NT2/D1 (cell line): Measurements from ENCODE around the gene PISD.

Experiments used
- DNase-seq: peaks from one replicate; pipeline ENCODE4 v3.0.0-alpha.2; 2011; ENCODE audit warnings: low read depth, low spot score
- H3K27me3 ChIP-seq: 2 replicates; pipeline ENCODE4 v1.6.0; 2011; ENCODE audit warnings: mild to moderate bottlenecking; ENCODE audit not compliant: insufficient read length, insufficient read depth
- H3K36me3 ChIP-seq: 2 replicates; pipeline ENCODE4 v1.6.1; 2011; ENCODE audit warnings: mild to moderate bottlenecking, low read length, mixed read lengths; ENCODE audit not compliant: insufficient read depth, insufficient read length
- H3K4me1 ChIP-seq: 2 replicates; pipeline ENCODE4 v1.5.1; 2011; ENCODE audit not compliant: insufficient read depth, insufficient read length
- H3K4me3 ChIP-seq: 2 replicates; pipeline ENCODE4 v1.5.1; 2011; ENCODE audit warnings: low read depth; ENCODE audit not compliant: insufficient read length
- H3K9ac ChIP-seq: 2 replicates; pipeline ENCODE4 v1.6.0; 2011; ENCODE audit warnings: low read depth; ENCODE audit not compliant: insufficient read length
- H3K9me3 ChIP-seq: 2 replicates; pipeline ENCODE4 v1.5.1; 2011; ENCODE audit warnings: mild to moderate bottlenecking, low read length; ENCODE audit not compliant: insufficient read depth
- SUZ12 ChIP-seq: IDR thresholded peaks from 2 replicates; pipeline ENCODE4 v1.6.1; 2011; ENCODE audit not compliant: insufficient read length, insufficient read depth; ENCODE audit errors: extremely low read depth
- YY1 ChIP-seq: IDR thresholded peaks from 2 replicates; pipeline ENCODE4 v1.6.1; 2011; ENCODE audit not compliant: insufficient read length, insufficient read depth
- ZNF274 ChIP-seq: IDR thresholded peaks from 2 replicates; pipeline ENCODE4 v1.6.1; 2011; ENCODE audit warnings: mild to moderate bottlenecking, low read depth, low read length

Gene PISD

GRCh38 chr22:31627223-31627731, 34.7 kb downstream of the PISD start:
- peaks cover 49% of the 10 kb centered on the region for H3K36me3 ChIP-seq
- TF ChIP-seq YY1 = no peak
- no peak for TF ChIP-seq ZNF274

GRCh38 chr22:31626427-31627150, 35.4 kb downstream of the PISD start:
- no peaks in the 10 kb centered on the region for H3K9me3 ChIP-seq
- H3K36me3 ChIP-seq = peaks cover 49% of the 10 kb centered on the region
- no peaks in the 10 kb centered on the region for H3K27me3 ChIP-seq
- no peak overlapping the region for H3K4me3 ChIP-seq
- DNase-seq = no peak
- peak overlapping the region; percentile 61 for H3K9ac ChIP-seq
- TF ChIP-seq ZNF274 (no peak), YY1 (no peak)
- peaks cover 37% of the 10 kb centered on the region for H3K4me1 ChIP-seq

More at GRCh38 chr22:31627223-31627731, 34.7 kb downstream of the PISD start:
- Histone ChIP-seq H3K27me3 (no peaks in the 10 kb centered on the region), H3K9ac (no peak overlapping the region), H3K4me3 (no peak overlapping the region), H3K9me3 (no peaks in the 10 kb centered on the region), H3K4me1 (peaks cover 37% of the 10 kb centered on the region)
- DNase-seq = no peak

- Histone ChIP-seq H3K9me3 (no peaks in the 10 kb centered on the region), H3K27me3 (no peaks in the 10 kb centered on the region), H3K4me3 (peak overlapping the region; percentile 9), H3K4me1 (peaks cover 33% of the 10 kb centered on the region), H3K36me3 (peaks cover 54% of the 10 kb centered on the region), H3K9ac (peak overlapping the region; percentile 61)
- TF ChIP-seq ZNF274 (no peak), SUZ12 (no peak), YY1 (no peak)
- DNase-seq = peak; percentile 38
These were observed 36.2 kb downstream of the PISD start for GRCh38 chr22:31625661-31626426.

GRCh38 chr22:31625257-31625640, 36.8 kb downstream of the PISD start:
- DNase-seq = no peak
- peak overlapping the region; percentile 43 for H3K9ac ChIP-seq
- peak overlapping the region; percentile 9 for H3K4me3 ChIP-seq
- no peaks in the 10 kb centered on the region for H3K27me3 ChIP-seq
- H3K36me3 ChIP-seq = peaks cover 60% of the 10 kb centered on the region
- TF ChIP-seq SUZ12 (no peak), ZNF274 (no peak), YY1 (no peak)
- H3K9me3 ChIP-seq = no peaks in the 10 kb centered on the region
- H3K4me1 ChIP-seq = peaks cover 31% of the 10 kb centered on the region

- H3K27me3 ChIP-seq = no peaks in the 10 kb centered on the region
- H3K4me1 ChIP-seq = peaks cover 27% of the 10 kb centered on the region
- no peak for DNase-seq
- H3K9ac ChIP-seq = peak overlapping the region; percentile 61
- H3K4me3 ChIP-seq = no peak overlapping the region
- H3K9me3 ChIP-seq = no peaks in the 10 kb centered on the region
- peaks cover 61% of the 10 kb centered on the region for H3K36me3 ChIP-seq
- no peak for TF ChIP-seq ZNF274
- no peak for TF ChIP-seq YY1
- TF ChIP-seq SUZ12 = no peak
These were observed 38.3 kb downstream of the PISD start for GRCh38 chr22:31623592-31624304.

DNA sequence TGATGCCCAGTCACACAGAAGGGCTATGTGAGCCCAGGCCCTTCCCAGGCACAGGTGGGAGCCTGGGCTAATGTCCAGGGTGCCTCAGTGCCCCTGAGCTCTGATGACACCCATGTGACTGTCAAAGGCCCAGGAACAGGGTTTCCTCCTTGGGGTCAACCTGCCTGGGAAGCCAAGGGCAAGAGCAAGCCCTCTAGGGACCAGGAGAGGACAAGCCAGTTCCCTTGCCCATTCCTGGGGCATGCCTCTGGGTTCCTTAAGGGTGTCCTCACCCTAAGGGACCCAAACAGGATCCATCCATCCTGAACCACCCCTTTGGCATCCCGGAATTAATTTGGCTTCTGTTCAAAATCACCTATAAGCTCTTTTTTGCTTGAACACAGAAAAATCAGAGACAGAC, 39.0 kb downstream of the PISD start:
- Histone ChIP-seq H3K4me3 (no peak overlapping the region), H3K9me3 (no peaks in the 10 kb centered on the region), H3K4me1 (peaks cover 27% of the 10 kb centered on the region), H3K27me3 (no peaks in the 10 kb centered on the region), H3K36me3 (peaks cover 64% of the 10 kb centered on the region), H3K9ac (no peak overlapping the region)
- DNase-seq = no peak
- TF ChIP-seq YY1 = no peak
- TF ChIP-seq ZNF274 = no peak
- no peak for TF ChIP-seq SUZ12
